SU-DHL-6 (cell line): Measurements from ENCODE around the gene STARD8.

Experiments used
- H2AFZ ChIP-seq: fragments of 200-600 bp; sonication (generic); 2 replicates; pipeline ENCODE4 v1.6.1; 2014; ENCODE audit warnings: low read depth, mild to moderate bottlenecking, moderate library complexity, mixed read lengths, antibody characterized with exemption, low read length; ENCODE audit not compliant: severe bottlenecking
- H3F3A ChIP-seq: fragments of 200-600 bp; shearing (Covaris generic); 2 replicates; pipeline ENCODE4 v1.6.0; 2016; ENCODE audit warnings: antibody characterized with exemption, mild to moderate bottlenecking; ENCODE audit not compliant: insufficient read depth
- H3K27ac ChIP-seq: fragments of 200-600 bp; sonication (generic); 2 replicates; pipeline ENCODE4 v1.5.1; 2016; ENCODE audit warnings: low read depth, mild to moderate bottlenecking, low read length, moderate library complexity, mixed read lengths
- H3K27me3 ChIP-seq: fragments of 200-600 bp; sonication (generic), shearing (Covaris generic); 2 replicates; pipeline ENCODE4 v1.6.0; 2014; ENCODE audit warnings: mild to moderate bottlenecking, low read length
- H3K36me3 ChIP-seq: fragments of 200-600 bp; sonication (generic); 2 replicates; pipeline ENCODE4 v1.6.1; 2014; ENCODE audit warnings: mild to moderate bottlenecking, low read length, mixed read lengths
- H3K4me2 ChIP-seq: fragments of 300-600, 200-600 bp; shearing (Covaris generic), sonication (generic); 2 replicates; pipeline ENCODE4 v1.6.0; 2014; ENCODE audit warnings: low read length, low read depth, mild to moderate bottlenecking; ENCODE audit not compliant: poor library complexity, severe bottlenecking
- H3K4me3 ChIP-seq: fragments of 200-600 bp; sonication (generic); 2 replicates; pipeline ENCODE4 v1.5.1; 2014; ENCODE audit warnings: antibody characterized with exemption, low read length, mild to moderate bottlenecking, mixed read lengths; ENCODE audit not compliant: insufficient read depth, poor library complexity, severe bottlenecking
- H3K79me2 ChIP-seq: fragments of 200-600 bp; sonication (generic); 2 replicates; pipeline ENCODE4 v1.6.1; 2014; ENCODE audit warnings: mild to moderate bottlenecking, low read length, moderate library complexity; ENCODE audit not compliant: insufficient read depth
- H3K9ac ChIP-seq: fragments of 200-600 bp; sonication (generic); 2 replicates; pipeline ENCODE4 v1.7.0; 2014; ENCODE audit warnings: mild to moderate bottlenecking, low read length
- H3K9me2 ChIP-seq: fragments of 200-600 bp; sonication (generic); replicated peaks from 2 replicates; pipeline ENCODE4 v1.6.1; 2014; ENCODE audit warnings: low read length; ENCODE audit not compliant: insufficient read depth
- H3K9me3 ChIP-seq: fragments of 200-600 bp; sonication (generic); 2 replicates; pipeline ENCODE4 v1.6.1; 2014; ENCODE audit warnings: low read length, mixed read lengths; ENCODE audit not compliant: insufficient read depth
- H4K20me1 ChIP-seq: fragments of 200-600 bp; sonication (generic); 2 replicates; pipeline ENCODE4 v1.6.1; 2014; ENCODE audit warnings: low read depth, mild to moderate bottlenecking, antibody characterized with exemption, low read length, moderate library complexity, mixed read lengths
- CTCF ChIP-seq: fragments of 200-600 bp; sonication (generic); IDR thresholded peaks from one replicate; pipeline ENCODE4 v1.5.1; 2017; ENCODE audit warnings: antibody characterized with exemption, mild to moderate bottlenecking, low read length, moderate library complexity; ENCODE audit not compliant: insufficient read depth, poor library complexity, severe bottlenecking
- EZH2phosphoT487 ChIP-seq: fragments of 200-600 bp; sonication (generic), shearing (Covaris generic); conservative IDR thresholded peaks from 2 replicates; pipeline ENCODE4 v1.6.1; 2018; ENCODE audit warnings: mild to moderate bottlenecking, antibody characterized with exemption, low read length, moderate library complexity, mixed read lengths

Gene STARD8

GRCh38 chrX:68727696-68728095 lies 80.2 kb downstream of the STARD8 start:
- Histone ChIP-seq H3K27ac (no peak overlapping the region), H3K27me3 (no peaks in the 10 kb centered on the region), H3K79me2 (no peaks in the 10 kb centered on the region), H3K36me3 (no peaks in the 10 kb centered on the region), H3K4me2 (no peak overlapping the region), H3K9me3 (no peaks in the 10 kb centered on the region), H2AFZ (no peak overlapping the region), H3K9ac (no peak overlapping the region), H3K4me3 (no peak overlapping the region), H4K20me1 (no peaks in the 10 kb centered on the region), H3F3A (no peaks in the 10 kb centered on the region), H3K9me2 (no peaks in the 10 kb centered on the region)
- TF ChIP-seq CTCF (no peak), EZH2phosphoT487 (no peak)

DNA sequence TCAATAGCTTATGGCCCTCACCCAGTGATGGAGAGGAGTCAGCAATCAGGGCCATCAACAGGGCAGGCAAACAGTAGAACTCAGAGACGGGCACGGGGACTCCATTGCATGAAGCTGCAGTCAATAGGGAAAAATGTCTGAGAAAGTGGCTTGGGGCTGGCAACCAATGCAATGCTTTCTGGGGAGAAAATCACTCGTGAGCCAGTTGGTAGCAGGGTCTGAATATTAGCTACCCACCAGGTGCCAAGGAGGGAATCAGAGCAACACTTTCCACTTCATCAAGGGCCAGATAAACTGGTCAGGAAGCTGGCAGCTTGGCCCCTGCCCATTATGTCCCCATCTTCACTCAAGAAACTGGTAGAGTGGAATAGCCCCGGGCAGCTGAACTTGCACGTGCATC lies 80.7 kb downstream of the STARD8 start:
- H3K9me3 ChIP-seq = no peaks in the 10 kb centered on the region
- no peak overlapping the region for H3K27ac ChIP-seq
- H3K4me2 ChIP-seq = no peak overlapping the region
- no peaks in the 10 kb centered on the region for H3F3A ChIP-seq
- no peak for TF ChIP-seq EZH2phosphoT487
- TF ChIP-seq CTCF = no peak
- no peaks in the 10 kb centered on the region for H3K79me2 ChIP-seq
- H3K9ac ChIP-seq = no peak overlapping the region
- no peaks in the 10 kb centered on the region for H3K9me2 ChIP-seq
- H3K4me3 ChIP-seq = no peak overlapping the region
- no peaks in the 10 kb centered on the region for H3K36me3 ChIP-seq
- H4K20me1 ChIP-seq = no peaks in the 10 kb centered on the region
- H3K27me3 ChIP-seq = no peaks in the 10 kb centered on the region
- H2AFZ ChIP-seq = no peak overlapping the region

DNA sequence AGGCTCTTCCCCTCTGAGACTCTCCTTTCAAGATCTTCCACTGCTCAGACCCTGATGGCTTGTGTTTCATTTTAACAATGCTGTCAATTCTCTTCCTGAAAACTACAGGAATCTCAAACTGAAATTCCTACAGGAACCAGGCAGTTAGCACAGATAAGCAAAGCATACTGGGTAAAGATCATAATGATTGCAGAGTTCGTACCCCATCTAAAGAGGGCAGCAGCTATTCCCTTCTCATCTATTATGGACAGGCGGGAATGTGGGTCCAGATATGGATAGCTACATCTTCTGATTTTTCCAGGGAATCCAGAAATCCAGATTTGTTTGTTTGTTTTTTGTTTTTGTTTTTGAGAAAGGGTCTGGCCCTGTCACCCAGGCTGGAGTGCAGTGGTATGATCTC lies 83.8 kb downstream of the STARD8 start:
- no peak for TF ChIP-seq EZH2phosphoT487
- TF ChIP-seq CTCF = no peak
- no peak overlapping the region for H2AFZ ChIP-seq
- H3K36me3 ChIP-seq = no peaks in the 10 kb centered on the region
- no peak overlapping the region for H3K27ac ChIP-seq
- no peaks in the 10 kb centered on the region for H3K9me2 ChIP-seq
- no peak overlapping the region for H3K4me2 ChIP-seq
- no peak overlapping the region for H3K4me3 ChIP-seq
- no peaks in the 10 kb centered on the region for H3K27me3 ChIP-seq
- H3F3A ChIP-seq = no peaks in the 10 kb centered on the region
- no peaks in the 10 kb centered on the region for H4K20me1 ChIP-seq
- no peaks in the 10 kb centered on the region for H3K79me2 ChIP-seq
- no peaks in the 10 kb centered on the region for H3K9me3 ChIP-seq
- no peak overlapping the region for H3K9ac ChIP-seq

- no peaks in the 10 kb centered on the region for H3K9me2 ChIP-seq
- no peak overlapping the region for H2AFZ ChIP-seq
- no peak overlapping the region for H3K4me2 ChIP-seq
- no peaks in the 10 kb centered on the region for H3K9me3 ChIP-seq
- no peaks in the 10 kb centered on the region for H4K20me1 ChIP-seq
- H3F3A ChIP-seq = no peaks in the 10 kb centered on the region
- no peak overlapping the region for H3K9ac ChIP-seq
- H3K79me2 ChIP-seq = no peaks in the 10 kb centered on the region
- H3K27me3 ChIP-seq = no peaks in the 10 kb centered on the region
- H3K36me3 ChIP-seq = no peaks in the 10 kb centered on the region
- H3K4me3 ChIP-seq = no peak overlapping the region
- TF ChIP-seq CTCF (peak; percentile 15), EZH2phosphoT487 (no peak)
- H3K27ac ChIP-seq = no peak overlapping the region
These were observed 85.5 kb downstream of the STARD8 start for GRCh38 chrX:68732906-68733493.
